Renal pelvis (tissue), 12 donors: ENCODE results near the gene VN1R5. TPM values are rescaled to one million over a fixed set of nuclear protein-coding genes. Genes with fewer than 3 reads are reported as not detected.
A peak's percentile ranks its signal among the peaks of the same experiment; 100 is the strongest.
"Not testable (repeated sequence)": the region's sequence is repeated elsewhere in the genome, so short reads cannot be mapped to it uniquely, and the experiment has no call there.

Source experiments
- DNase-seq: peaks from one replicate; pipeline ENCODE4 v3.0.0-alpha.2; 2013
- long read RNA-seq, 16 experiments: transcript quantifications; one replicate each; lab custom pipeline, GENCODE V29; 2026
- polyA plus RNA-seq, 3 donors: library from polyadenylated mRNA; unstranded; fragments of 120-200 nt; gene quantifications; one replicate each; pipeline ENCODE4 v1.2.1, GENCODE V29; 2013; ENCODE audit not compliant: insufficient read length in 3 of 3

VN1R5 gene
- polyA plus RNA-seq: under 1 TPM in 2 of 3 donors, not detected in 1; 0.14 to 0.43 TPM
- long read RNA-seq, donor 1: 0 reads
- long read RNA-seq, donor 2: 0 reads
- long read RNA-seq, donor 3: 0 reads
- long read RNA-seq, donor 4: 0 reads
- long read RNA-seq, donor 5: 0 reads
- long read RNA-seq, donor 6: 0 reads
- long read RNA-seq, donor 7: 0 reads
- long read RNA-seq, donor 8: 0 reads
- long read RNA-seq, donor 9: 0 reads
- long read RNA-seq, donor 10: 0 reads
- long read RNA-seq, donor 11: 0 reads
- long read RNA-seq, donor 12: 0 reads
- long read RNA-seq, donor 13: 0 reads
- long read RNA-seq, donor 14: 0 reads
- long read RNA-seq, donor 15: 0 reads
- long read RNA-seq, donor 16: 0 reads

- DNase-seq: not testable (repeated sequence)
Measured at GRCh38 chr1:247255772-247256171, at the start of gene VN1R5. Gene VN1R5 (plus strand): TSS chr1:247256072.

- DNase-seq: no peak
Measured at GRCh38 chr1:247209396-247209795, 46.5 kb upstream of the VN1R5 start.

DNA sequence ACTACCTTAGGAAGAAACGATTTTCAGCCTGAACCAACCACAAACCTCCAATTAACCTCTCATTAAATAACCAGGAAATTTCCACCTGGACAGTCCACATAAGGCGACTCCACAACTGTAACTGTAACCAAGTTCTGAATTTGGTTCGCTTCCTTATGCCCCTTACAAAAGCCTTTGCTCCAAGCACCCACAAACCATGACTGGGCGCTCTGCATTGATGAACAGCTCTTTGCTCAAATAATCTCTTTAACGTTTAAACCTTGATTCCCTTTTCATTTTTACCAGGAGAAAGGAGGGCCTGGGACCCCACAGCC, 45.9 kb upstream of the VN1R5 start:
- DNase-seq: no peak

- DNase-seq: peak; percentile 96
Measured at GRCh38 chr1:247210376-247211117, 45.3 kb upstream of the VN1R5 start.

GRCh38 chr1:247211339-247211738, 44.5 kb upstream of the VN1R5 start:
- no peak for DNase-seq

- DNase-seq: no peak
Measured at GRCh38 chr1:247212012-247212411, 43.9 kb upstream of the VN1R5 start.

DNA sequence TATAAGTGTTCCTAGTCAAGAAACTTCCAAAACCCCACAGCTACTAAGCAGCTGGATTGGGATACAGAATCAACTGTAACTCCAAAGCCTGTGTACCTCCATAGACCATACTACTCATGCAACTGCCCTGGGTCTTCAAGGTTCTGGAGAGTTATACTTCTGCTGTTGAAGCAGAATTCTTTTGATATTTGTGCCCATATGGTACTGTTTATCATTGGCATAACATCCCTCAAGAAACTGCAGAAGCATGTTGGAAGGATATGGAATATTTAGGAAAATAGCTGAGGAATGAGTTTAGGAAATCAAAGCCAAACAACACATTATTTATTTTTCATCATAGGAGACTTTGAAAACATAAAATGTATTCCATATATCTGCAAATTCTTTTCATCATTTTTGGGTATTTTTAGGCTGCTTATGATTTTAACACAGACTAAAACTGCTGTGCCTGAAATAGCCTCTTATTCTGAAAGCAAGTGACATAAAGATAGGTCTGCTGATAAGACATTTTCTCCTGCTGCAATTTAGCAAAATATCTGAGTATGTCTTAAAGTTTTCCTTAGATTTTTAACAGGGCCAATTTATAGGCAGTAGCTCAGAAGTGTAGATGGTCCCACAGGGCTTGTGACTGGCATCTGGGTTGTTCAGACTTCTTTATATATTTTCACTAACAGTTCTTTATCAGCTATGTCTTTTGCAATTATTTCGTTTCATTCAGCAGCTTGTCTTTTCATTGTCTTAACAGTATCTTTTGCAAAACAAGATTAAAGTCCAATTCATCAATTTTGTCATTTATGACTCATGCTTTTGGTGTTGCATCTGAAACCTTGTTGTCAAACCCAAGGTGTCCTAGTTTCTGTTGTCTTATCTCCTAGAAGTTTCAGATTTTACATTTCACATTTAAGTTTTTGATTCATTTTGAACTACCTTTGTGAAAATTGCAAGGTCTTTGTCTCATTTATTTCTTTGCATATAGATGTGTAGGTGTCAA, 43.0 kb upstream of the VN1R5 start:
- no peak for DNase-seq

DNA sequence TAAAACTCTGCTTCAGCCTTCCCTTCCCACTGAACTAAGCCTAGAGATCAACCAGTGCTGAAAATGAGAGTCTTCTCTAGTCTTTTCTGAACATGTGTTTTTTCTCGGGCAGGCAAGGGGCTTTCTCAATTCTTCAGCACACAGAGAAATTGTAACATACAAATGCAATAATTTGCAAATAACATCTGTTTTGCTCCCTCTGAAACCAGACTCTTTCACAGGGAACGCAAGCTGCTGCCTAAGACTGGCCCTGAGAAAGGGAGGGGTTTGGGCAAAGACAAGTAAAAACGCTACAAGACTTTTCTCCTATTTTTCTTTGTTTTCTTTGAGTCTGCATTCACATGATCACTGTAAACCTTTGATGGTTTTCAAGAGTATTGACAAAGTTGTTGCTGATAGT, 39.6 kb upstream of the VN1R5 start:
- DNase-seq: no peak

DNA sequence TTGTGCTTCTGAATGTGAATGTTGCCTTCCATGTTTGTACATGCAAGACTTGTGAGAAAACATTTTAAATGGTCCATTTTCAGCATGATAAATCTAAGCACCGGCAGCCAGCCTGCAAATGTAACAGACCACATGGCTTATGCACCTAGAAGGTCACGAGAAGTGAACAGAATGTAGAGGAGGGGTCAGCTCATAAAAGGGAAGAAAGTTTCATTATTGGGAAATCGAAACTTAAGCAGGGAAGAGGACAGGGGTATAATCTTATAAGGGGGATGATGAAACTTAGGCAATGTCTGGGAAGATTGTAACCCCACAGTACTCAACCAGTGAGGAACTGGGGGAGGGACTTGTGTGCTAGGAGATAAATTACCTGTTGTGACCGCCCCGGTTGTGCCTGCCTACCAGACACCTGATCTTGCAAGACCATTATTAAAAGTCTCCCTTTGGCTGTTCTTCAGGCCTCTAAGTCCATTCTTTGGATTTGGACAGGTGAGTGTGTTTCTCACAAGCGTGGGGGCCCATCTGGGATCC, 37.7 kb upstream of the VN1R5 start:
- no peak for DNase-seq

GRCh38 chr1:247220280-247220679, 35.6 kb upstream of the VN1R5 start:
- not testable (repeated sequence) for DNase-seq

GRCh38 chr1:247222840-247223239, 33.0 kb upstream of the VN1R5 start:
- DNase-seq: no peak

DNA sequence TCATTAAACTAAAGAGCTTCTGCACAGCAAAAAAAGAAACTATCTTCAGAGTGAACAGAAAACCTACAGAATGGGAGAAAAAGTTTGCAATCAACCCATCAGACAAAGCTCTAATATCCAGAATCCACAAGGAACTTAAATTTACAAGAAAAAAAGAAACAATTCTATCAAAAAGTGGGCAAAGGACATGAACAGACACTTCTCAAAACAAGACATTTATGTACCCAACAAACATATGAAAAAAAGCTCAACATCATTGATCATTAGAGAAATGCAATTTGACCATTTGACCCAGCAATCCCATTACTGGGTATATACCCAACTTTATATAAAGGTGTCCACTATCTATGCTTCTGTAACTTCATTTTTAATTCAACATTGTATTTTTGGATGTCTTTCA, 31.1 kb upstream of the VN1R5 start:
- no peak for DNase-seq

DNA sequence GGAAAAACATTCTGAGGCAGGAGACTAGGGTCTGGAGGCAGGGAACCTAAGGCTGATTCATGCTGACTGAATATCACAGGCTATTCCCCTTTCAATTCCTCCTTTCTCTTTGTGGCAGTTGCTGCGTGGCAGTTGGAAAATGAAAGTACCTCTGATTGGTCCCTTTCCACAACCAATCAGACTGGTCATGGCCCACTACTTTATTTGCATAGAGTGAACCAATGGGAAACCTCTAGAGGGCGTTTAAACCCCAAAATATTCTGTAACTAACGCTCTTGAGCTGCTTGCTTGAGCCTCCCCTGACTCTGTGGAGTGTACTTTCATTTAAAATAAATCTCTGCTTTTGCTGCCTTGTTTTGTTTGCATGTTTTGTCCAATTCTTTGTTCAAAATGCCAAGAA, 27.7 kb upstream of the VN1R5 start:
- DNase-seq: no peak

DNA sequence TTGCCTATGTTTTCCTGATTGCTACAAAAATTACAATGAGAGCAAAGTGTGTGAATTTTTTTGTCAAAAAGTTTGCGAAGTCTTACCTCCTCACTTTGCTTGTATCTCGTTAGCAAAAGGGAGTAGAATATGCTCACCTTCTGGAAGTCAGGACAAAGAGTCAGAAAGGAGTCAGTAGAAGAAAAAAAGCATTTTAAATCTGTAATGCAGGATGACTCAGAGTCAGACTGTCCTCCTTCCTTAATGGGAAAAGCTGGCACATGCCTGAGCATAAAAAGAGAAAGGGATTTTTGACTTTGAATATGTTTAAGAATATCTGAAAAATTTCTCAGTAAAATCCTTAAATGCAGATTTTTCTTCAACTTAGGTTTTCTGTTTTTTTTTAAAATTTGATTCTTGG, 14.2 kb upstream of the VN1R5 start:
- DNase-seq: no peak

- DNase-seq: peak; percentile 5
Measured at GRCh38 chr1:247243524-247244137, 12.2 kb upstream of the VN1R5 start.

DNA sequence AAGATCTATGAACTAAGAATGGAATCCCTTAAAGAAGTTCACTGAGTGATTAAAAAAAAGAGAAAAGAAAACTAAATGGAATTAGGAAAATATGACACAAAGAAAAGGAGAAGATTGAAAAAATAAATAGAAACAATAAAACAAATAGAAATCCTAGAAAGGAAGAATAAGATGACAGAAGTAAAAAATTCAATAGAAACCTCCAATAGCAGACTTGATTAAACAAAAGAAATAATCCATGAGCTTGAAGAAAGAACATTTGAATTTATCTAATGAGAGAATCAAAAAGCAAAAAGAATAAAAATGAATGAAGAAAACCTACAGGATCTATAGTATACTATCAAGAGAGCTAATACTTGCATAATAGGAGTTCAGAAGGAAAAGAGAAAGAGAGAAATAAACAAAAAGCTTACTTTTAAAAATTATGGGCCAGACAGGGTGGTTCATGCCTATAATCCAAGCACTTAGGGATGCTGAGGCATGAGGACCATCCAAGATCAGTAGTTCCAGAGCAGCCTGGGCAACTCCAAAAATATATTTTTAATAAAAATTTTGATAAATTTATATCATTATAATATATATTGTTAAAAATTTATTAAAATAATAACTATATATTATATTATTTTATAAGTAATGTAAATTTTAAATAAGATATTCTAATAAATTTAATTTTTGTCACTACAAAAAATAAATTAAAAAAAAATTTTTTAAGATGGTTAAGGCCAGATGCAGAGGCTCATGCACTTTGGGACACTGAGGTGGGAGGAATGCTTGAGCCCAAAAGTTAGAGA, 9.4 kb upstream of the VN1R5 start:
- no peak for DNase-seq

DNA sequence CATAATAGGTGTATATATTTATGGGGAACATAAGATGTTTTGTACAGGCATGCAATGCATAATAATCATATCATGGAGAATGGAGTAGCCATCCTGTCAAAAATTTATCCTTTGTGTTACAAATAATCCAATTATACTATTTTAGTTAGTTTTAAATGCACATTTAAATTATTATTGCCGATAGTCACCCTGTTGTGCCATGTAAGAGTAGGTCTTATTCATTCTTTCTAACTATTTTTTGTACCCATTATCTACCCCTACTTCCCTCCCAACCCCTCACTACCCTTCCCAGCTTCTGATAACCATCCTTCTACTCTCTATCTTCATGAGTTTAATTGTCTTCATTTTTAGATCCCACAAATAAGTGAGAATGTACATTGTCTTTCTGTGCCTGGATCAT, 8.3 kb upstream of the VN1R5 start:
- no peak for DNase-seq

GRCh38 chr1:247266053-247266452, 10.2 kb downstream of the VN1R5 start:
- no peak for DNase-seq

DNA sequence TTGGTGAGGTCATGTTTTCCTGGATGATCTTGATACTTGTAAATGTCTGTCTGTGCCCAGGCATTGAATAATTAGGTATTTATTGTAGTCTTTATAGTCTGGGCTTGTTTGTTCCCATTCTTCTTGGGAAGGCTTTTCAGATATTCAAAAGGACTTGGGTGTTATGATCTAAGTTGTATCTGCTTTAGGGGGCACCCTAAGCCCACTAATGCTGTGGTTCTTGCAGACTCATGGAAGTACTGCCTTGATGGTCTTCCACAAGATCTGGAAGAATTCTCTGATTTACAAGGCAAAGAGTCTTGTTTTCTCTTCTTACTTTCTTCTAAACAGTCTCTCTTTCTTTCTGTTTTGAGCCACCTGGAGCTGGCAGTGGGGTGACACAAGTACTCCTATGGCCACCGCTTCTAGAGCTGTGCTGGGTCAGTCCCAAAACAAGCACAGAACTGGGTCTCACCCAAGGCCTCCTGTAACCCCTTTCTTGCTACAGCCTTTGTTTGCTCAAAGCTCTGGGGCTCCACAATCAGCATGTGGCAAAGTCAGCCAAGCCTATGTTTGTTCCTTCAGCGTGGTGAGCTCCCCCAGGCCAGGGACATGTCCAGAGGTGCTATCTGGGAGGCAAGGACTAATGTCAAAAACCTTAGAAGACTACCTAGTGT, 12.6 kb downstream of the VN1R5 start:
- no peak for DNase-seq

GRCh38 chr1:247269133-247269532, 13.3 kb downstream of the VN1R5 start:
- no peak for DNase-seq
